H9 (cell line): Measurements from ENCODE around the gene CREB5. TPM values are rescaled to one million over a fixed set of nuclear protein-coding genes. Genes with fewer than 3 reads are reported as not detected.

ENCODE experiments used
- DNase-seq: peaks from one replicate; pipeline ENCODE4 v3.0.0-alpha.2; 2017
- H2AFZ ChIP-seq: one replicate; pipeline ENCODE4 v1.6.1; 2013; ENCODE audit warnings: mild to moderate bottlenecking, low read length, control low read depth, moderate library complexity
- H2AK5ac ChIP-seq: 2 replicates; pipeline ENCODE4 v1.6.1; 2013; ENCODE audit warnings: low read length, control low read depth, mixed read lengths; ENCODE audit not compliant: insufficient read length
- H2BK120ac ChIP-seq: one replicate; pipeline ENCODE4 v1.6.1; 2013; ENCODE audit warnings: low read depth, mild to moderate bottlenecking, low read length, control low read depth, inconsistent platforms; ENCODE audit not compliant: poor library complexity, severe bottlenecking
- H2BK12ac ChIP-seq: 2 replicates; pipeline ENCODE4 v1.6.1; 2013; ENCODE audit warnings: low read length, control low read depth, mixed read lengths, low read depth; ENCODE audit not compliant: insufficient read length
- H2BK15ac ChIP-seq: 2 replicates; pipeline ENCODE4 v1.6.1; 2013; ENCODE audit warnings: low read depth, low read length, control low read depth
- H2BK20ac ChIP-seq: one replicate; pipeline ENCODE4 v1.6.1; 2013; ENCODE audit warnings: low read depth, mild to moderate bottlenecking, low read length, control low read depth, inconsistent platforms; ENCODE audit not compliant: poor library complexity, severe bottlenecking
- H2BK5ac ChIP-seq: 2 replicates; pipeline ENCODE4 v1.6.1; 2013; ENCODE audit warnings: low read length, control low read depth, mixed read lengths; ENCODE audit not compliant: insufficient read length
- H3K14ac ChIP-seq: 2 replicates; pipeline ENCODE4 v1.6.1; 2013; ENCODE audit warnings: low read length, control low read depth; ENCODE audit not compliant: insufficient read depth
- H3K18ac ChIP-seq: 2 replicates; pipeline ENCODE4 v1.6.1; 2013; ENCODE audit warnings: low read depth, mild to moderate bottlenecking, mixed read lengths, low read length, control low read depth; ENCODE audit not compliant: insufficient read length
- H3K23ac ChIP-seq: 2 replicates; pipeline ENCODE4 v1.6.1; 2013; ENCODE audit warnings: low read length, control low read depth, mixed read lengths, low read depth; ENCODE audit not compliant: insufficient read length
- H3K23me2 ChIP-seq: 2 replicates; pipeline ENCODE4 v1.6.1; 2013; ENCODE audit warnings: low read depth, mild to moderate bottlenecking, mixed read lengths, low read length, control low read depth; ENCODE audit not compliant: insufficient read length, poor library complexity, severe bottlenecking
- H3K27ac ChIP-seq: 2 replicates; pipeline ENCODE4 v1.5.1; 2013; ENCODE audit warnings: low read length, control low read depth, mixed read lengths, low read depth; ENCODE audit not compliant: insufficient read length
- H3K27me3 ChIP-seq: 2 replicates; pipeline ENCODE4 v1.6.1; 2013; ENCODE audit warnings: low read length, control low read depth, inconsistent platforms; ENCODE audit not compliant: insufficient read depth
- H3K4ac ChIP-seq: 2 replicates; pipeline ENCODE4 v1.6.1; 2013; ENCODE audit warnings: low read depth, mild to moderate bottlenecking, control low read depth, inconsistent platforms, low read length, moderate library complexity
- H3K4me1 ChIP-seq: 2 replicates; pipeline ENCODE4 v1.6.1; 2013; ENCODE audit warnings: low read length, control low read depth, inconsistent platforms; ENCODE audit not compliant: insufficient read depth
- H3K4me2 ChIP-seq: 2 replicates; pipeline ENCODE4 v1.6.1; 2013; ENCODE audit warnings: low read length, control low read depth, mixed read lengths; ENCODE audit not compliant: insufficient read length, insufficient read depth
- H3K56ac ChIP-seq: 2 replicates; pipeline ENCODE4 v1.6.1; 2013; ENCODE audit warnings: low read depth, mild to moderate bottlenecking, mixed read lengths, low read length, control low read depth; ENCODE audit not compliant: insufficient read length
- H3K79me1 ChIP-seq: 2 replicates; pipeline ENCODE4 v1.6.1; 2013; ENCODE audit warnings: low read depth, mild to moderate bottlenecking, moderate library complexity, low read length, control low read depth, inconsistent platforms; ENCODE audit not compliant: insufficient read depth, poor library complexity, severe bottlenecking
- H3K79me2 ChIP-seq: 2 replicates; pipeline ENCODE4 v1.6.1; 2013; ENCODE audit warnings: low read length, control low read depth, inconsistent platforms; ENCODE audit not compliant: insufficient read depth
- H3K9ac ChIP-seq: 2 replicates; pipeline ENCODE4 v1.6.1; 2013; ENCODE audit warnings: low read length, control low read depth, mixed read lengths; ENCODE audit not compliant: insufficient read length; ENCODE audit errors: extremely low read depth
- H3K9me3 ChIP-seq: one replicate; pipeline ENCODE4 v1.6.1; 2013; ENCODE audit warnings: low read depth, low read length, inconsistent platforms; ENCODE audit not compliant: control insufficient read depth
- H3T11ph ChIP-seq: one replicate; pipeline ENCODE4 v1.6.1; 2013; ENCODE audit warnings: mild to moderate bottlenecking, low read length, control low read depth, inconsistent platforms
- H4K20me1 ChIP-seq: one replicate; pipeline ENCODE4 v1.6.1; 2013; ENCODE audit not compliant: control insufficient read depth, insufficient read length, insufficient read depth
- H4K5ac ChIP-seq: 2 replicates; pipeline ENCODE4 v1.6.1; 2013; ENCODE audit warnings: low read depth, mild to moderate bottlenecking, mixed read lengths, low read length, control low read depth; ENCODE audit not compliant: insufficient read length
- H4K8ac ChIP-seq: replicated peaks from 2 replicates; pipeline ENCODE4 v1.6.1; 2013; ENCODE audit warnings: low read length, control low read depth, mixed read lengths, low read depth; ENCODE audit not compliant: insufficient read length
- H4K91ac ChIP-seq: 2 replicates; pipeline ENCODE4 v1.6.1; 2013; ENCODE audit warnings: low read depth, mild to moderate bottlenecking, moderate library complexity, mixed read lengths, low read length, control low read depth; ENCODE audit not compliant: insufficient read length
- H3K27ac Mint-ChIP-seq, 3 experiments: 2 replicates in 2 of 3; 3 replicates in 1 of 3; pipeline ENCODE4 v1.8.0; 2020 to 2021; ENCODE audit warnings: mixed read lengths in 3 of 3, mild to moderate bottlenecking in 1 of 3, moderate library complexity in 1 of 3
- H3K27me3 Mint-ChIP-seq: 2 replicates; pipeline ENCODE4 v1.8.0; 2021; ENCODE audit warnings: low read depth, mild to moderate bottlenecking, moderate library complexity, mixed read lengths
- H3K36me3 Mint-ChIP-seq, 3 experiments: 2 replicates in 2 of 3; 3 replicates in 1 of 3; pipeline ENCODE4 v1.8.0; 2020 to 2021; ENCODE audit warnings: low read depth in 3 of 3, mixed read lengths in 3 of 3; ENCODE audit not compliant: insufficient read depth in 1 of 3
- H3K4me1 Mint-ChIP-seq, 2 experiments: 2 replicates each; pipeline ENCODE4 v1.8.0; 2020; ENCODE audit warnings: mixed read lengths in 2 of 2
- H3K4me3 Mint-ChIP-seq, 2 experiments: 2 replicates in 1 of 2; 3 replicates in 1 of 2; pipeline ENCODE4 v1.8.0; 2020 to 2021; ENCODE audit warnings: mild to moderate bottlenecking in 2 of 2, mixed read lengths in 2 of 2, moderate library complexity in 1 of 2
- H3K9me3 Mint-ChIP-seq, 2 experiments: 2 replicates in 1 of 2; 3 replicates in 1 of 2; pipeline ENCODE4 v1.8.0; 2020; ENCODE audit warnings: mild to moderate bottlenecking in 2 of 2, mixed read lengths in 2 of 2, moderate library complexity in 1 of 2
- WGBS: extraction: QIAGEN DNeasy Blood & Tissue Kit; methylation state at CpG from one replicate; pipeline ENCODE4 v1.1.7; 2013; ENCODE audit warnings: missing lambda C conversion rate, low lambda C conversion rate, mixed read lengths; ENCODE audit not compliant: insufficient read length; ENCODE audit errors: extremely low coverage; 5-methylcytosine and 5-hydroxymethylcytosine counted together
- total RNA-seq: library from RNA; stranded (reverse); gene quantifications from 2 replicates; pipeline ENCODE4 v1.2.1, GENCODE V29; 2021
- TF ChIP-seq, protein P1 (sequence below): fragments of 200-600 bp; sonication (generic); conservative IDR thresholded peaks from 3 replicates; pipeline ENCODE4 v1.8.0; 2021; ENCODE audit warnings: antibody characterized with exemption, mild to moderate bottlenecking

The CREB5 gene
- total RNA-seq, 1 experiment from 2014 or later, result 4.0 TPM

- H3K23me2 ChIP-seq, result no peaks in the 10 kb centered on the region
- no peak overlapping the region for H2AFZ ChIP-seq
- no peaks in the 10 kb centered on the region for H3K27me3 ChIP-seq
- Mint-ChIP-seq H3K9me3 (no peaks in the 10 kb centered on the region), H3K36me3 (no peaks in the 10 kb centered on the region), H3K4me1 (peaks cover 5% of the 10 kb centered on the region in 2 experiments; a peak in 2 of 4 replicates), H3K4me3 (no peak overlapping the region), H3K27ac (no peak overlapping the region), H3K27me3 (no peaks in the 10 kb centered on the region)
- H3K4me1 ChIP-seq, result no peaks in the 10 kb centered on the region
- no CpG with 5 or more reads among the region's 1 CpG for WGBS
- no peak overlapping the region for H3K56ac ChIP-seq
- H3K23ac ChIP-seq, result no peak overlapping the region
- H3K79me2 ChIP-seq, result no peaks in the 10 kb centered on the region
- no peak overlapping the region for H4K5ac ChIP-seq
- H3T11ph ChIP-seq, result no peak overlapping the region
- H4K91ac ChIP-seq, result no peak overlapping the region
- H2BK15ac ChIP-seq, result no peak overlapping the region
- H2BK20ac ChIP-seq, result no peak overlapping the region
- no peak overlapping the region for H3K27ac ChIP-seq
- H4K8ac ChIP-seq, result no peak overlapping the region
- H3K14ac ChIP-seq, result no peak overlapping the region
- no peak overlapping the region for H2BK120ac ChIP-seq
- no peak overlapping the region for H3K4me2 ChIP-seq
- no peak overlapping the region for H2BK5ac ChIP-seq
- no peak overlapping the region for H3K18ac ChIP-seq
- no peak for DNase-seq
- H3K9me3 ChIP-seq, result no peaks in the 10 kb centered on the region
- H2BK12ac ChIP-seq, result no peak overlapping the region
- no peaks in the 10 kb centered on the region for H3K79me1 ChIP-seq
- no peak overlapping the region for H3K4ac ChIP-seq
- no peaks in the 10 kb centered on the region for H4K20me1 ChIP-seq
- H2AK5ac ChIP-seq, result no peak overlapping the region
- no peak overlapping the region for H3K9ac ChIP-seq
- TF ChIP-seq, protein P1, sequence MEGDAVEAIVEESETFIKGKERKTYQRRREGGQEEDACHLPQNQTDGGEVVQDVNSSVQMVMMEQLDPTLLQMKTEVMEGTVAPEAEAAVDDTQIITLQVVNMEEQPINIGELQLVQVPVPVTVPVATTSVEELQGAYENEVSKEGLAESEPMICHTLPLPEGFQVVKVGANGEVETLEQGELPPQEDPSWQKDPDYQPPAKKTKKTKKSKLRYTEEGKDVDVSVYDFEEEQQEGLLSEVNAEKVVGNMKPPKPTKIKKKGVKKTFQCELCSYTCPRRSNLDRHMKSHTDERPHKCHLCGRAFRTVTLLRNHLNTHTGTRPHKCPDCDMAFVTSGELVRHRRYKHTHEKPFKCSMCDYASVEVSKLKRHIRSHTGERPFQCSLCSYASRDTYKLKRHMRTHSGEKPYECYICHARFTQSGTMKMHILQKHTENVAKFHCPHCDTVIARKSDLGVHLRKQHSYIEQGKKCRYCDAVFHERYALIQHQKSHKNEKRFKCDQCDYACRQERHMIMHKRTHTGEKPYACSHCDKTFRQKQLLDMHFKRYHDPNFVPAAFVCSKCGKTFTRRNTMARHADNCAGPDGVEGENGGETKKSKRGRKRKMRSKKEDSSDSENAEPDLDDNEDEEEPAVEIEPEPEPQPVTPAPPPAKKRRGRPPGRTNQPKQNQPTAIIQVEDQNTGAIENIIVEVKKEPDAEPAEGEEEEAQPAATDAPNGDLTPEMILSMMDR, result no peak
Measured at GRCh38 chr7:28502408-28502807, 90.1 kb downstream of the CREB5 start.
